GM12878 (cell line): ENCODE data around the gene PIMREG. TPM values are rescaled to one million over a fixed set of nuclear protein-coding genes. Genes with fewer than 3 reads are reported as not detected.

Experiments used
- ATAC-seq: fragments of 200-7000 bp; cut with Tn5 transposase; 3 replicates; pipeline ENCODE4 v1.9.1; 2020; ENCODE audit warnings: mild to moderate bottlenecking, moderate library complexity
- BruUV-seq: library from RNA; stranded (reverse); fragments of 400-500 nt; replicated peaks from 2 replicates; lab custom pipeline; 2021; lab: Mats Ljungman, UMichigan
- CTCF ChIA-PET: fragments of 300-600 bp; sonication (Branson Sonifier 250); formaldehyde crosslinking; extraction: SDS; loops from one replicate; lab custom pipeline; 2021; ENCODE audit warnings: inconsistent platforms; lab: Yijun Ruan, JAX
- POLR2A ChIA-PET: fragments of 350-600 bp; formaldehyde crosslinking; extraction: SDS; loops from one replicate; lab custom pipeline; 2021; ENCODE audit warnings: inconsistent platforms; lab: Charles Lee
- RAD21 ChIA-PET: fragments of 300-600 bp; sonication (Branson Sonifier 250); formaldehyde crosslinking; loops from one replicate; lab custom pipeline; 2023; ENCODE audit warnings: antibody characterized with exemption; ENCODE audit not compliant: unreplicated experiment; lab: Charles Lee
- SMC1A ChIA-PET: fragments of 300-600 bp; sonication (Branson Sonifier 250); formaldehyde crosslinking; loops from one replicate; lab custom pipeline; 2023; ENCODE audit not compliant: unreplicated experiment, uncharacterized antibody; lab: Charles Lee
- DNase-seq: peaks from one replicate; pipeline ENCODE4 v3.0.0-alpha.2; 2011; ENCODE audit warnings: low read depth, low spot score
- FAIRE-seq: peaks from 3 replicates; lab custom pipeline; 2011; peaks lifted over from hg19 to GRCh38; lab: Jason Lieb, UNC
- H2AFZ ChIP-seq: 2 replicates; pipeline ENCODE4 v1.6.0; 2011; ENCODE audit warnings: low read depth, low read length, control low read depth; ENCODE audit not compliant: control insufficient read depth
- H3K27ac ChIP-seq: 2 replicates; pipeline ENCODE4 v1.5.1; 2011; ENCODE audit warnings: control low read depth; ENCODE audit not compliant: control insufficient read depth, insufficient read depth
- H3K27me3 ChIP-seq, 2 experiments: replicated peaks in 1 of 2; 2 replicates each; pipeline versions ENCODE4 v1.6.0 to v1.6.1; 2011; ENCODE audit warnings: low read length in 1 of 2; ENCODE audit not compliant: control insufficient read depth in 2 of 2, insufficient read depth in 2 of 2
- H3K36me3 ChIP-seq, 2 experiments: 2 replicates each; pipeline ENCODE4 v1.5.1; 2011; ENCODE audit warnings: low read length in 1 of 2; ENCODE audit not compliant: control insufficient read depth in 2 of 2, insufficient read depth in 2 of 2
- H3K4me1 ChIP-seq: 2 replicates; pipeline ENCODE4 v1.6.1; 2011; ENCODE audit warnings: mild to moderate bottlenecking, low read length, moderate library complexity, mixed read lengths; ENCODE audit not compliant: control insufficient read depth, insufficient read depth
- H3K4me2 ChIP-seq: 2 replicates; pipeline ENCODE4 v1.6.0; 2011; ENCODE audit warnings: control low read depth; ENCODE audit not compliant: control insufficient read depth, insufficient read depth
- H3K4me3 ChIP-seq: fragments of 200-600 bp; sonication (generic); 2 replicates; pipeline ENCODE4 v1.5.1; 2016
- H3K79me2 ChIP-seq: 2 replicates; pipeline ENCODE4 v1.6.0; 2011; ENCODE audit warnings: low read length; ENCODE audit not compliant: control insufficient read depth, insufficient read depth
- H3K9ac ChIP-seq: 2 replicates; pipeline ENCODE4 v1.8.0; 2011; ENCODE audit warnings: low read length, control low read depth, mixed read lengths; ENCODE audit not compliant: control insufficient read depth, insufficient read depth
- H3K9me3 ChIP-seq: replicated peaks from 3 replicates; pipeline ENCODE4 v1.5.1; 2011; ENCODE audit warnings: mild to moderate bottlenecking, low read length; ENCODE audit not compliant: control insufficient read depth, insufficient read depth
- H4K20me1 ChIP-seq: 2 replicates; pipeline ENCODE4 v1.6.0; 2011; ENCODE audit not compliant: control insufficient read depth, insufficient read depth
- BCL11A ChIP-seq: IDR thresholded peaks from 2 replicates; pipeline ENCODE4 v1.6.1; 2011; ENCODE audit warnings: low read depth, low read length
- BRCA1 ChIP-seq: IDR thresholded peaks from 2 replicates; pipeline ENCODE4 v1.6.1; 2011; ENCODE audit warnings: low read depth, low read length, improper control_type of control experiment
- FOXK2 ChIP-seq: fragments of 450-650 bp; IDR thresholded peaks from 2 replicates; pipeline ENCODE4 v1.6.1; 2017; ENCODE audit warnings: mild to moderate bottlenecking, moderate library complexity
- JUND ChIP-seq: IDR thresholded peaks from 2 replicates; pipeline ENCODE4 v1.6.1; 2012; ENCODE audit warnings: low read depth, mild to moderate bottlenecking, low read length, improper control_type of control experiment, moderate library complexity
- NR2C1 ChIP-seq: fragments of 450-650 bp; IDR thresholded peaks from 2 replicates; pipeline ENCODE4 v1.6.1; 2017; ENCODE audit warnings: antibody characterized with exemption, mild to moderate bottlenecking, moderate library complexity
- NR2C2 ChIP-seq: IDR thresholded peaks from 2 replicates; pipeline ENCODE4 v1.6.1; 2011; ENCODE audit warnings: borderline replicate concordance, low read depth; ENCODE audit not compliant: control insufficient read depth, insufficient read length
- POLR2A ChIP-seq: IDR thresholded peaks from 2 replicates; pipeline ENCODE4 v1.6.1; 2011; ENCODE audit warnings: low read depth, mild to moderate bottlenecking, low read length
- RBBP5 ChIP-seq: fragments of 200-600 bp; sonication (generic); conservative IDR thresholded peaks from 2 replicates; pipeline ENCODE4 v1.6.1; 2016
- RFX5 ChIP-seq: IDR thresholded peaks from 2 replicates; pipeline ENCODE4 v1.6.1; 2011; ENCODE audit warnings: low read depth, low read length, improper control_type of control experiment
- ZNF384 ChIP-seq: IDR thresholded peaks from 2 replicates; pipeline ENCODE4 v1.6.1; 2012; ENCODE audit warnings: low read depth, mild to moderate bottlenecking, low read length, improper control_type of control experiment, borderline replicate concordance
- WGBS: methylation state at CpG from one replicate; pipeline ENCODE4 v1.1.6; 2016; ENCODE audit warnings: low lambda C conversion rate; ENCODE audit not compliant: insufficient replicate concordance, insufficient coverage; ENCODE audit errors: missing lambda C conversion rate; 5-methylcytosine and 5-hydroxymethylcytosine counted together
- in situ Hi-C: fragments of 300-500 bp; cut with MboI; formaldehyde crosslinking; loops from 9 replicates; pipeline ENCODE4 v1.14.3; 2018; ENCODE audit warnings: mixed read lengths
- intact Hi-C: fragments of 100-400 bp; cut with micrococcal nuclease; formaldehyde crosslinking; loops from one replicate; pipeline ENCODE4 v1.14.2; 2022; ENCODE audit not compliant: unreplicated experiment
- polyA plus RNA-seq, 11 experiments: library from polyadenylated mRNA; depleted of rRNA in 4 of 11; unstranded in 6 of 11; stranded (reverse) in 5 of 11; fragments of >200 nt; fragmentation: Nextera tagmentation in 4 of 11; fragmentation: Illumina TruSeq in 1 of 11; extraction: Ambion mirVana in 4 of 11; extraction: Trizol in 1 of 11; gene quantifications; 1 replicate in 1 of 11; 2 replicates in 10 of 11; pipeline versions ENCODE4 v1.2.1 to v1.2.3, GENCODE V29; 2011 to 2016; ENCODE audit warnings: inconsistent platforms in 2 of 11, missing spikeins in 2 of 11, low read depth in 1 of 11
- total RNA-seq, 4 experiments: library from RNA; depleted of rRNA in 3 of 4; stranded (reverse); fragments of >200 nt in 3 of 4; fragmentation: Illumina TruSeq in 1 of 4; extraction: Trizol in 1 of 4; gene quantifications; 2 replicates each; pipeline versions ENCODE4 v1.2.1 to v1.2.3, GENCODE V29; 2013 to 2021
- TF ChIP-seq, protein P1 (sequence below): IDR thresholded peaks from 2 replicates; pipeline ENCODE4 v1.6.1; 2011; ENCODE audit warnings: borderline replicate concordance, low read depth, mild to moderate bottlenecking, moderate library complexity, low read length; ENCODE audit not compliant: insufficient read depth, poor library complexity, severe bottlenecking
- TF ChIP-seq, protein P2 (sequence below): fragments of 450-650 bp; IDR thresholded peaks from 2 replicates; pipeline ENCODE4 v1.6.1; 2014; ENCODE audit warnings: mild to moderate bottlenecking
- TF ChIP-seq, protein P3 (sequence below): fragments of 450-650 bp; IDR thresholded peaks from 2 replicates; pipeline ENCODE4 v1.6.1; 2016; ENCODE audit warnings: mild to moderate bottlenecking

The PIMREG gene
- total and polyA plus RNA-seq, 10 of the 15 experiments (the other 5 are each of a cell fraction or from before 2014, with no cell fraction given), result 2.8 to 35.8 (median 25.2) TPM

DNA sequence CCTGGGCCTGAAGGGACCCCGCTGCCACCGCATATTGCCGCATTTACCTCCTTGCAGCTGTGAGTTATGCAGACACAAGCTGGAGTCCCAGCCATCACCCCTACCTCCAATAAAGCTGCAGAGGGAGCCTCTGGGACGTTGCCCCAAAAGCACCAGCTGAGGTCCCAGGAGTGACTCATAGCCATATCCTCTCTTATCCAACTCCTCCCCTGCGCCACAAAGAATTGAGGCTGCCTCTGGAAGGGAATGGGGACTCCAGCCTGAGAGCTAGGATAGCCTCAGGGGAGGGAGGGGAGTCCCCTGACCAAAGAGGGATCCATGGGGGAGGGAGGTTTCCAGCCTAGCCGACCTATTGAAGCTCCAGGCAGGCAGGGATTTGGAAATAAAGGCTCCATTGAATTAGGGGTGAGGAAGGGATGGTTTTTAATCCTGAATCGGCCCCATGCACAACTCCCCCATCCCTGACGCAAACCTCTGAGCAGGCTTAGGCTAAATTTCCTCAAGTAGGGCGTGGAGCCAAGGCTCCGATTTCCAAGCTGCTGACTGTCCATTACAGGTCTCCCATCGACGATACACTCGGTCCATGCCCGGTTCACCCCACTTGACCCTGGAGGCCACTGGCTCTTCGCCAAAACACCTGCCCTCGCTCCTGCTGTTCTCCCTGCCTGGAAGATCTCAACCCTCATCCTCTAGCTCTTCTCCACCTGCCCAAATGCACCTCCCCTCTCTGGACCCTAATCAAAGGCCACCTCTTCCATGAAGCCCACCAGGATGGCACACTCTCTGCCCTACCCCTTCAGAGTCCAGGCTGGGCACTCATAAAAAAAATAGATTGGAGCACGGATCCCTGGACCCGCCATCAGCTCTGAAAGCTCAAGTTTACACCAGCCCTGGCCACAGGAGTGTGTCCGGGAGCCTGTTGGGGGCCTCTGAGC lies 27.5 kb downstream of the PIMREG start:
- CTCF ChIA-PET, result interaction anchor here (0.8 to 4.3 kb wide), 15 partner anchors 8 to 880 kb away, joined by 3 to 38 read pairs (median 4); partner anchors contain the start of genes C17orf100 and MED31
- Histone ChIP-seq H3K36me3 (no peaks in the 10 kb centered on the region), H2AFZ (no peak overlapping the region), H3K27ac (no peak overlapping the region), H3K4me1 (no peaks in the 10 kb centered on the region), H3K4me2 (no peak overlapping the region), H4K20me1 (no peaks in the 10 kb centered on the region), H3K9ac (no peak overlapping the region), H3K79me2 (no peaks in the 10 kb centered on the region), H3K27me3 (no peaks in the 10 kb centered on the region), H3K9me3 (no peaks in the 10 kb centered on the region), H3K4me3 (no peak overlapping the region)
- RAD21 ChIA-PET, result interaction anchor here (1.1 to 2.9 kb wide), 2 partner anchors 130 to 176 kb away, joined by 4 to 18 read pairs; no protein-coding TSS in a partner anchor
- no peak for DNase-seq
- no peak for FAIRE-seq
- no TSS peak for BruUV-seq
- SMC1A ChIA-PET, result interaction anchor here (1.4 to 3.8 kb wide), 2 partner anchors 130 to 176 kb away, joined by 3 to 12 read pairs; no protein-coding TSS in a partner anchor
- POLR2A ChIA-PET, result no interaction called here
- ATAC-seq, result no peak
- TF ChIP-seq, protein P1, sequence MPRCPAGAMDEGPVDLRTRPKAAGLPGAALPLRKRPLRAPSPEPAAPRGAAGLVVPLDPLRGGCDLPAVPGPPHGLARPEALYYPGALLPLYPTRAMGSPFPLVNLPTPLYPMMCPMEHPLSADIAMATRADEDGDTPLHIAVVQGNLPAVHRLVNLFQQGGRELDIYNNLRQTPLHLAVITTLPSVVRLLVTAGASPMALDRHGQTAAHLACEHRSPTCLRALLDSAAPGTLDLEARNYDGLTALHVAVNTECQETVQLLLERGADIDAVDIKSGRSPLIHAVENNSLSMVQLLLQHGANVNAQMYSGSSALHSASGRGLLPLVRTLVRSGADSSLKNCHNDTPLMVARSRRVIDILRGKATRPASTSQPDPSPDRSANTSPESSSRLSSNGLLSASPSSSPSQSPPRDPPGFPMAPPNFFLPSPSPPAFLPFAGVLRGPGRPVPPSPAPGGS, result no peak
- TF ChIP-seq, protein P2, sequence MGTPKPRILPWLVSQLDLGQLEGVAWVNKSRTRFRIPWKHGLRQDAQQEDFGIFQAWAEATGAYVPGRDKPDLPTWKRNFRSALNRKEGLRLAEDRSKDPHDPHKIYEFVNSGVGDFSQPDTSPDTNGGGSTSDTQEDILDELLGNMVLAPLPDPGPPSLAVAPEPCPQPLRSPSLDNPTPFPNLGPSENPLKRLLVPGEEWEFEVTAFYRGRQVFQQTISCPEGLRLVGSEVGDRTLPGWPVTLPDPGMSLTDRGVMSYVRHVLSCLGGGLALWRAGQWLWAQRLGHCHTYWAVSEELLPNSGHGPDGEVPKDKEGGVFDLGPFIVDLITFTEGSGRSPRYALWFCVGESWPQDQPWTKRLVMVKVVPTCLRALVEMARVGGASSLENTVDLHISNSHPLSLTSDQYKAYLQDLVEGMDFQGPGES, result no peak
- TF ChIP-seq BCL11A, result no peak
- TF ChIP-seq RBBP5, result no peak
- TF ChIP-seq FOXK2, result no peak
- TF ChIP-seq NR2C2, result no peak
- TF ChIP-seq NR2C1, result no peak
- TF ChIP-seq, protein P3, sequence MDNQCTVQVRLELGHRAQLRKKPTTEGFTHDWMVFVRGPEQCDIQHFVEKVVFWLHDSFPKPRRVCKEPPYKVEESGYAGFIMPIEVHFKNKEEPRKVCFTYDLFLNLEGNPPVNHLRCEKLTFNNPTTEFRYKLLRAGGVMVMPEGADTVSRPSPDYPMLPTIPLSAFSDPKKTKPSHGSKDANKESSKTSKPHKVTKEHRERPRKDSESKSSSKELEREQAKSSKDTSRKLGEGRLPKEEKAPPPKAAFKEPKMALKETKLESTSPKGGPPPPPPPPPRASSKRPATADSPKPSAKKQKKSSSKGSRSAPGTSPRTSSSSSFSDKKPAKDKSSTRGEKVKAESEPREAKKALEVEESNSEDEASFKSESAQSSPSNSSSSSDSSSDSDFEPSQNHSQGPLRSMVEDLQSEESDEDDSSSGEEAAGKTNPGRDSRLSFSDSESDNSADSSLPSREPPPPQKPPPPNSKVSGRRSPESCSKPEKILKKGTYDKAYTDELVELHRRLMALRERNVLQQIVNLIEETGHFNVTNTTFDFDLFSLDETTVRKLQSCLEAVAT, result no peak
- TF ChIP-seq ZNF384, result no peak
- TF ChIP-seq JUND, result no peak
- no peak for TF ChIP-seq RFX5
- no peak for TF ChIP-seq BRCA1
- no peak for TF ChIP-seq POLR2A
- WGBS, result 49% methylated on average over 19 of the region's 19 CpGs
- in situ Hi-C loops (loop anchor here (5.0 kb wide), 1 partner anchor 176 kb away; no protein-coding TSS in a partner anchor), intact Hi-C loops (no loop called here)
